ENCODE data around the gene RNASEH1. TPM values are rescaled to one million over a fixed set of nuclear protein-coding genes. Genes with fewer than 3 reads are reported as not detected.

Gene RNASEH1
- total RNA-seq, 1 donor from 2014 or later = 19.3 TPM

GRCh38 chr2:3505771-3506170 is 52.4 kb downstream of the RNASEH1 start:
- Mint-ChIP-seq H3K27ac (no peak overlapping the region), H3K36me3 (peaks cover 59% of the 10 kb centered on the region), H3K27me3 (no peaks in the 10 kb centered on the region), H3K4me1 (ENCODE audit: unreplicated experiment) (peaks cover 9% of the 10 kb centered on the region), H3K9me3 (no peaks in the 10 kb centered on the region), H3K4me3 (no peak overlapping the region)
- TF ChIP-seq CTCF (conservative IDR thresholded peaks at IDR 0.05) = no peak
- peak; percentile 24 for DNase-seq (ENCODE audit: extremely low spot score, unreplicated experiment)

- peaks cover 52% of the 10 kb centered on the region for H3K36me3 Mint-ChIP-seq
- no peaks in the 10 kb centered on the region for H3K9me3 Mint-ChIP-seq
- no peak overlapping the region for H3K4me3 Mint-ChIP-seq
- DNase-seq (ENCODE audit: extremely low spot score, unreplicated experiment) = no peak
- TF ChIP-seq CTCF (conservative IDR thresholded peaks at IDR 0.05) = no peak
- no peaks in the 10 kb centered on the region for H3K27me3 Mint-ChIP-seq
- H3K27ac Mint-ChIP-seq = no peak overlapping the region
- H3K4me1 Mint-ChIP-seq (ENCODE audit: unreplicated experiment) = peaks cover 9% of the 10 kb centered on the region
Measured at GRCh38 chr2:3504741-3505140, 53.4 kb downstream of the RNASEH1 start.

GRCh38 chr2:3503483-3503882 is 54.6 kb downstream of the RNASEH1 start:
- Mint-ChIP-seq H3K27me3 (no peaks in the 10 kb centered on the region), H3K4me3 (no peak overlapping the region), H3K9me3 (no peaks in the 10 kb centered on the region), H3K4me1 (ENCODE audit: unreplicated experiment) (peaks cover 9% of the 10 kb centered on the region), H3K27ac (no peak overlapping the region), H3K36me3 (peaks cover 53% of the 10 kb centered on the region)
- no peak for DNase-seq (ENCODE audit: extremely low spot score, unreplicated experiment)
- TF ChIP-seq CTCF (conservative IDR thresholded peaks at IDR 0.05) = no peak

- TF ChIP-seq CTCF (conservative IDR thresholded peaks at IDR 0.05) = no peak
- Mint-ChIP-seq H3K27ac (no peak overlapping the region), H3K36me3 (peaks cover 54% of the 10 kb centered on the region), H3K27me3 (no peaks in the 10 kb centered on the region), H3K4me1 (ENCODE audit: unreplicated experiment) (peaks cover 9% of the 10 kb centered on the region), H3K4me3 (no peak overlapping the region), H3K9me3 (no peaks in the 10 kb centered on the region)
- DNase-seq (ENCODE audit: extremely low spot score, unreplicated experiment) = no peak
Measured at GRCh38 chr2:3503046-3503445, 55.1 kb downstream of the RNASEH1 start.

DNA sequence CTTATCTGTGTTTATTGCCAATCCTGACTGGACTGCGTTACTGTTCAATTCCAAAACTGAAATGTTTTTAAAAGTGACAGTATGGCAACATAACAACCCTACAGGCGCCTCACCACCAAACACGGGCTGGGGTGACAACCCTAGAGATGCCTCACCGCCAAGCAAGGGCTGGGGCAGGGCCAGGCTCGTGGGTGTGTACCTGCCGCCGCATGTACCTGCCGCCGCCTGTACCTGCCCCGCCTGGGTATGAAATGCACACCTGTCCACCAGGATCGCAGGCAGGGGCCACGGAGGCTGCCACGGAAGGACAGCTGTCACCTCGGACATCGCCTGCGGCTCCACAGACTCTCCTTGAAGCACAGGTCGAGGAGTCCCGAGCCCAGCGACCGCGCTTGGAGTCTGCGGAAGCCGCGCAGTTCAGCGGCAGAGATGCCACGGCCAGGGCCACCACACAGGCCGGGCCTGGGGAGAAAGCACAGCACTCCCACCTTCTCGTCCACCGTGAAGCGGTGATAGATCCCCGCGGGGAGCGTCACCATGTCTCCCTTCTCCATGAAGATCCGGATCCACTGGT is 57.7 kb downstream of the RNASEH1 start:
- no peak for DNase-seq (ENCODE audit: extremely low spot score, unreplicated experiment)
- Mint-ChIP-seq H3K27ac (no peak overlapping the region), H3K27me3 (no peaks in the 10 kb centered on the region), H3K9me3 (no peaks in the 10 kb centered on the region), H3K4me1 (ENCODE audit: unreplicated experiment) (no peaks in the 10 kb centered on the region), H3K4me3 (no peak overlapping the region), H3K36me3 (peaks cover 50% of the 10 kb centered on the region)
- TF ChIP-seq CTCF (conservative IDR thresholded peaks at IDR 0.05) = no peak

Data from type B pancreatic cell (in vitro differentiated cells).